WTC11 (cell line): ENCODE data around the gene CTNNBIP1.

Experiments used
- NFE2L1 ChIP-seq: sonication (generic); formaldehyde crosslinking; IDR thresholded peaks from 2 replicates; pipeline ENCODE4 v1.8.1; 2023; ENCODE audit warnings: missing genetic modification reagents
- ZNF317 ChIP-seq: sonication (generic); formaldehyde crosslinking; IDR thresholded peaks from 2 replicates; pipeline ENCODE4 v1.8.1; 2023; ENCODE audit warnings: low read depth, mild to moderate bottlenecking, moderate library complexity, missing genetic modification reagents, borderline replicate concordance
- TF ChIP-seq, protein P1 (sequence below): sonication (generic); formaldehyde crosslinking; IDR thresholded peaks from 2 replicates; pipeline ENCODE4 v1.8.1; 2023; ENCODE audit warnings: mild to moderate bottlenecking, missing genetic modification reagents, moderate library complexity

DNA sequence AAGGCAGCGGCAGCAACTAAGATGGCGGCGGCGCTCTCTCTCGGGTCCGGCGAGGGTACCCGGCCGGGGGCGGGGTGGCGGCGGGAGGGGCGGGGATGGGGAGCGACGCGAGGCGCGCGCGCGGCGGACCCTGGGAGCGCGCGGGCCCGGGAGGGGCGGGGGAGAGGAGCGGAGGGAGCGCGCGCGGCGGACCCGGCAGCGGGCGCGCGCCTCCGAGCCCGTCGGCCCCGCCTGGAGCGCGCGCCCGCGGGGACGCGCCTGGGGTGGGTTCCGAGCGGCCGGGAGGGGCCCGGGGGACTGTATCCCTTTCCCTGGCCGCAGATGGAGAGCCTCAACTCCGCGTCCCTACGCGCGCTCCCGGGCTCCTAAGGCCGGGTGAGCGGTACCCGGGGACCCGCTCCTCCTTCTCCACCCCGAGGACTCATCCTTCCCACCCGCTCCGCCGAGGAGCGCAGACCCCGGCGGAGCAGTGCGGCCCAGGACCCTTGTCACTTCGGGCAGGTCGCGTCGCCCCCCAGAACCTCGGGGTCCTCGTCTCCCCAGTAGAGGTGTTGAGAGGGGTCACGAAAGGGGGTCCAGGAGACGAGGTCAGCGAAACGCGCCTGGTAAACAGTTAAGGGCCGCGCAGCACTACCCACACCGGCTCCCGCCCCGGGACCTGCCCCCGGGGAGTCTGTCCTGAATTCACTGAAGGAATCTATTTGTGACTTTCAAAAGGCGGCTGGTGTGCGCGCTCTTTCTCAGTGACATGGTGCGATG, 85.9 kb downstream of the CTNNBIP1 start, which contains the start of gene CLSTN1:
- TF ChIP-seq, protein P1, sequence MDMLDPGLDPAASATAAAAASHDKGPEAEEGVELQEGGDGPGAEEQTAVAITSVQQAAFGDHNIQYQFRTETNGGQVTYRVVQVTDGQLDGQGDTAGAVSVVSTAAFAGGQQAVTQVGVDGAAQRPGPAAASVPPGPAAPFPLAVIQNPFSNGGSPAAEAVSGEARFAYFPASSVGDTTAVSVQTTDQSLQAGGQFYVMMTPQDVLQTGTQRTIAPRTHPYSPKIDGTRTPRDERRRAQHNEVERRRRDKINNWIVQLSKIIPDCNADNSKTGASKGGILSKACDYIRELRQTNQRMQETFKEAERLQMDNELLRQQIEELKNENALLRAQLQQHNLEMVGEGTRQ (CRISPR knock-in tag), result no peak
- no peak for TF ChIP-seq ZNF317 (CRISPR knock-in tag)
- TF ChIP-seq NFE2L1 (CRISPR knock-in tag), result no peak
